T-helper 2 cell treated with Interferon-gamma antibody and Interleukin-4, amounts not matched to agents 5 μg/mL and 100 μg/mL, for 36 hours (primary cell): Measurements from ENCODE around the gene C14orf132.

ENCODE experiments used
- DNase-seq: peaks from one replicate; pipeline ENCODE4 v3.0.0; 2021; ENCODE audit warnings: low spot score
- H3K27ac Mint-ChIP-seq: one replicate; pipeline ENCODE4 v1.8.0; 2021; ENCODE audit warnings: mild to moderate bottlenecking, mixed read lengths
- H3K27me3 Mint-ChIP-seq: one replicate; pipeline ENCODE4 v1.8.0; 2021; ENCODE audit warnings: low read depth, mixed read lengths
- H3K36me3 Mint-ChIP-seq: one replicate; pipeline ENCODE4 v1.8.0; 2021; ENCODE audit warnings: low read depth, mixed read lengths
- H3K4me1 Mint-ChIP-seq: one replicate; pipeline ENCODE4 v1.8.0; 2021; ENCODE audit warnings: low read depth, mixed read lengths
- H3K4me3 Mint-ChIP-seq: one replicate; pipeline ENCODE4 v1.8.0; 2022; ENCODE audit warnings: mild to moderate bottlenecking, moderate library complexity, mixed read lengths
- H3K9me3 Mint-ChIP-seq: one replicate; pipeline ENCODE4 v1.8.0; 2021; ENCODE audit warnings: mixed read lengths

C14orf132 gene

DNA sequence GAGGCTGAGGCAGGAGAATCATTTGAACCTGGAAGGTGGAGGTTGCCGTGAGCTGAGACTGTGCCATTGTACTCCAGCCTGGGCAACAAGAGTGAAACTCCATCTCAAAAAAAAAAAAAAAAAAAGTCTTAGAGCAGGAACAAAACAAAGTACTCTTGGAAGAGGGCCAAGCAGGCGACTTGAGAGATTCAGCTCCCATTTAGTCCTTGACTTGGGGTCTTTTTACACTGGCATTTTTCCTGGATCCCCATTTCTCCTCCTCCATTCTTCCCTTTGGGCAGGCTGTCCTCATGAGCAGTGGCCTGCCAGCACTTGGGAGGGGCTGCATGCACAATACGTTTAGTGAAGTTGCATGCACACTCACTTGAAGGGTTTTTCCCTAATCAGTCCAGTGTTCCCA lies 72.9 kb downstream of the C14orf132 start:
- Mint-ChIP-seq H3K9me3 (peaks cover 7% of the 10 kb centered on the region), H3K4me3 (no peak overlapping the region), H3K27me3 (no peaks in the 10 kb centered on the region), H3K27ac (no peak overlapping the region), H3K4me1 (peaks cover 2% of the 10 kb centered on the region), H3K36me3 (no peaks in the 10 kb centered on the region)
- no peak for DNase-seq

DNA sequence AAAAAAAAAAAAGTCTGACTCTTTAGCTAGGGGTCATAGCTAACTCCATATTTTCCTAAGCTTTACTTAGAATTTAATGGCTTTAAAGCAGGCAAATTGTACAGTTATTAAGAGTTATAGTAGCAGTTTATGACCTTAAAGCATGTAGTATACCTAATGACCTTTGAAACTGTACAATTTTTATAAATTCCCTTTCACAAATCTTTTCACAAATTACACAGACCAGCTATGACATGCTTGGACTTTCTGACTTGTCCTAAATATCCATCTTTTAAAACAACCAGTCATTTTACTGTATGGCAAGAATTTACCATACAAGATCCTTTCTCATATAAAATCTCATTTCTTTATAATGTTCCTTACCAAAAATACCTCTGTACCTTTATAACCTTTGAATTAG lies 74.8 kb downstream of the C14orf132 start:
- Mint-ChIP-seq H3K4me3 (no peak overlapping the region), H3K4me1 (peaks cover 3% of the 10 kb centered on the region), H3K9me3 (peaks cover 7% of the 10 kb centered on the region), H3K27me3 (no peaks in the 10 kb centered on the region), H3K27ac (no peak overlapping the region), H3K36me3 (no peaks in the 10 kb centered on the region)
- no peak for DNase-seq

DNA sequence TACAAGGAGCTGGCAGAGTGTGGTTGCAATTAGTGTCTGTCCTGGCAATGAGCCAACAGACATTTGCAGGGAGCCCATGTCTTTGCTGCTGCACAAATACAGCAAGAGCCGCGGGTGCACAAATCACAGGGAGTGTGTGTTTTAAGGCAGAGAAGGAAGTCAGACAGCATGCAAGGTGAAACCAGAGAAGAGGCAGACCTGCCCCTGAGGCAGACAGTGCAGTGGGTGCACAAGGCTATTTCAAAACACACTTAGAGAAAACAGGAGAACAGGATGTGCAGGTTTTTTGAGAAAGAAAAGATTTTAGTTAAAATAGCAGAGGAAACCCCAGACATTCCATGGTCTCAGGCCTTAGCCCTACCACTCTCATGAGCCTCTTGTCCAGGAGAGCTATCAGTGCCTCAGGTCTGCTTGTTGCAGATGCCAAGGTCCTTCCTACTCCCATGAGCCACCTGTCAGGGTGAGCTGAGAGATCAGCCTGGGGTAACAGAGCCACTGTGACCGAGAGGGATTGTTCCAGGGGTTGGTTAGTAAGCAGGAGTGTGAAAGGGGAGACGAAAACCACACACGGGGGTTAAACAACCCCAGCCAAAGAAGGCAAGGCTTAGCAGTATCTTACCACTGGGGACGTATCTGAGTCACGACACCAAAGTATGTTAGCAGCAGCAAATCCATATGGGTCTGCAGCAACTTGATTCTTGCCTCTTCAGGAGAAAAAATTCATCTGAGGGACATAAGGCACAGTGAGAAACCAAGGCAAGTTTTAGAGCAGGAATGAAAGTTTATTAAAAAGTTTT lies 78.1 kb downstream of the C14orf132 start:
- Mint-ChIP-seq H3K27ac (peak overlapping the region; percentile 13), H3K27me3 (no peaks in the 10 kb centered on the region), H3K36me3 (no peaks in the 10 kb centered on the region), H3K4me1 (peaks cover 3% of the 10 kb centered on the region), H3K9me3 (peaks cover 7% of the 10 kb centered on the region), H3K4me3 (no peak overlapping the region)
- DNase-seq: no peak

DNA sequence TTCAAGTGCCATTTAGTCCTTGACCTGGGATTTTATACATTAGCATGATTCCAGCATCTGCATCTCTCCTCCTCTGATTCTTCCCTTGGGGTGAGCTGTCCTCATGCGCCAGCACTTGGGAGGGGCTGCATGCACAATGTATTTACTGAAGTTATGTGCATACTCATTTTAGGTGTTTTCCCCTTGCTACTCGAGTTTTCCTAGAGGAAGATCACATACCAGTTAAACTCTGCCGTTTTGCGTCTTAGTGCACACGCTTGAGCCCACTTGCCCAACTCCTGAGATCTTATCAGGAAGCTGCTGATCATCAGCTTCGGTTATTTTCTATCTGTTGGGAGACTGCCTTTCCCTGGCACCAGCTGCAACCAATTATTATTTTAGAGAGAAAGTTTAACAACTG lies 78.8 kb downstream of the C14orf132 start:
- peaks cover 7% of the 10 kb centered on the region for H3K9me3 Mint-ChIP-seq
- no peak overlapping the region for H3K27ac Mint-ChIP-seq
- no peaks in the 10 kb centered on the region for H3K36me3 Mint-ChIP-seq
- no peak overlapping the region for H3K4me3 Mint-ChIP-seq
- no peaks in the 10 kb centered on the region for H3K27me3 Mint-ChIP-seq
- H3K4me1 Mint-ChIP-seq: peaks cover 4% of the 10 kb centered on the region
- no peak for DNase-seq

DNA sequence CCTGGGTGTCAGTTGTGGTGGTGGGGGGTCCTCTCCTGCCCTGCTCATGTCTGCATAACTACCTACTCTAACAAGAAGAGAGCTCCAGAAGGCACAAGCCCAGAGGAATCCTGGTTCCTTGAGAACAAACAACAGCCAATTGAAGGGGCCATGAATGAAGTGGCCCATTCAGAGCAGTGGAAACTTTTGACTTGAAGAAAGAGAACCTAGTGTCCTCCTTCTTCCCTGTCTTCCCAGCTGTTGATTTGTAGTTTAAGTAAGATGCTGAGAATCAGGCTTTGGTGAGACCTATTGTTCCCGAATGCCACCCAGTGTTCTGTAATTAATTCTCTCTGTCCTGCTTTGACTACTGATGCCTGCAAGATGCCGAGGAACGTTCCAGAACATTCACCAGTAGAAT lies 79.2 kb downstream of the C14orf132 start:
- H3K27me3 Mint-ChIP-seq: no peaks in the 10 kb centered on the region
- H3K4me3 Mint-ChIP-seq: no peak overlapping the region
- DNase-seq: no peak
- no peak overlapping the region for H3K27ac Mint-ChIP-seq
- H3K9me3 Mint-ChIP-seq: peaks cover 7% of the 10 kb centered on the region
- no peaks in the 10 kb centered on the region for H3K36me3 Mint-ChIP-seq
- H3K4me1 Mint-ChIP-seq: peaks cover 8% of the 10 kb centered on the region

DNA sequence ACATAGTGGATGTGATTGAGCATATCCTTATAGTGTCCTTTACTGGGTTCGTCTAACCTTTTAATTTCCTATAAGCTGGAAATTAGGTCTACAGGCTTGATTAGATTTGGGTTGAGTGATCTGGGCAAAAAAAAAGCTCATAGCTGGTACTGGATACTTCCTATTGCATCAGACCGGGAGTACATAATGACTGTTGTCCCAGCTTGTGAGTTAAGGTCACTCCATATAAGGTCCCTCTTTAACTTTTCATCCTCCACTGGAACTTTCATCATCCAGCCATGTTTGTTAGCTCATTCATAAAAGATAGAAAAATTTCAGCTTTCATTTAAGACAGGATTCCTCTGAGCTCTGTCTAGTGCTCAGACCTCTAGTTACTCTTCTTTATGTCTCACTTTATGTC lies 80.8 kb downstream of the C14orf132 start:
- Mint-ChIP-seq H3K27ac (no peak overlapping the region), H3K4me3 (no peak overlapping the region), H3K36me3 (no peaks in the 10 kb centered on the region), H3K9me3 (no peaks in the 10 kb centered on the region), H3K27me3 (no peaks in the 10 kb centered on the region), H3K4me1 (peaks cover 11% of the 10 kb centered on the region)
- no peak for DNase-seq

DNA sequence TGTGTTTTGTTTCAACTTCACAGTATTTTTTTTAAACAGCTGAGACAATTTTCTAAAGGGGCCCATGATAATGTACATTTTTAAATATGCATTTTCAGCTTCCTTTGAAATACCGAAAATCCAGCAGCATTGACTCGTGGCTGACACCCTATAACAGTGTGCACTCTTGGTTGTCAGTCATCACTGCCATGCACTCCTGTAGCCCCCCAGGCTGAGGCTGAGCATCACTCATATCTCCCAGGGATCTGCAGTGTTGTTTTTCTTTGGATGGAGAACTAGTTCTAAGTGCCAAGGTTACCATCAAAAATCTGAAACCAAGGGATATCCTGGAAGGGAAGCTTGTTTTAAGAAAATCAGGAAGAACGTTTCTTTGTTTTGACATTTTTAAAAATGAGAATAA lies 81.2 kb downstream of the C14orf132 start:
- H3K27me3 Mint-ChIP-seq: no peaks in the 10 kb centered on the region
- no peak overlapping the region for H3K27ac Mint-ChIP-seq
- H3K4me1 Mint-ChIP-seq: peaks cover 11% of the 10 kb centered on the region
- H3K9me3 Mint-ChIP-seq: no peaks in the 10 kb centered on the region
- DNase-seq: no peak
- H3K36me3 Mint-ChIP-seq: no peaks in the 10 kb centered on the region
- no peak overlapping the region for H3K4me3 Mint-ChIP-seq

DNA sequence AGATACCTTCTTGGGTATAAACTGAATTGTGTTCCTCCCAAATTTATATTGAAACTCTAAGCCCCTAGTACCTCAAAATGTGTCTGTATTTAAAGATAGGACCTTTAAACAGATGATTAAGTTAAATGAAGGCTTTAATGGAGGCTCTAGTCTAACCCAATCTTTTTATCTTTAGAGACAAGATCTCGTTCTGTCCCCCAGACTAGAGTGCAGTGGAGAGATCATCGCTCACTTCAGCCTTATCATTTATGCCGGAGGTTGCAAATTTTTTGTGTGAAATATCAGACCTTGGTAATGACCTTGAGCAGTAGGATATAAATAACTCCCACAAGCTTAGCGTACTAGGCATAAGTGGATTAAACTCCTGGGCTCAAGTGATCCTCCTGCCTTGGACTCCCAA lies 81.8 kb downstream of the C14orf132 start:
- Mint-ChIP-seq H3K9me3 (no peaks in the 10 kb centered on the region), H3K4me3 (no peak overlapping the region), H3K27ac (no peak overlapping the region), H3K27me3 (no peaks in the 10 kb centered on the region), H3K36me3 (no peaks in the 10 kb centered on the region), H3K4me1 (peaks cover 16% of the 10 kb centered on the region)
- DNase-seq: no peak

DNA sequence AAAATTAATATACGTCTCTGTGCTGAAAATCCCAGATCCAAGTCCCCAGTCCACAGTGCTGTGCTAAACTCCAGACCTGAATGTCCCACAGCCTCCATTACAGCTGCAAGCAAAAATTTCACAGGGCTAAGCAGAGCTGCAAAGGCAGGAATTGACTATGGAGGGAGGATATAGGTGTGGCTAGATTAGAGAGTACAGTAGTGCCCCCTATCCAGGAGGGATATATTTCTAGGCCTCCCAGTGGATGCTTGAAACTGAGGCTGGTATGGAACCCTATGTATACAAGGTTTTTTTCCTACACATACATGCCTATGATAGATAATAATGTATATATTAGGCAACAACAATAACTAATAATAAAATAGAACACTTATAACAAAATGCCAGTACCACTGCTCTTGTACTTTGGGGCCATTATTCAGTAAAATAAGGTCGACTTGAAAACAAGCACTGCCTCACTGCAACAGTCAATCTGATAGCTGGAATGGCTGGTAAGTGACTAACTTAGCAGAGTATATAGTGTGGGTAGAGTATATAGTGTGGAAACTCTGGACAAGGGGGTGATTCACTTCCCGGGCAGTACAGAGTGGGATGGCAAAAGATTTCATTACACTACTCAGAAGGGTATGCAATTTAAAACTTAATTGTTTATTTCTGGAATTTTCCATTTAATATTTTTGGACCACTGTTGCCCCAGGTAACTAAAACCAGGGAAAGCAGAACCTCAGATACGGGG lies 82.7 kb downstream of the C14orf132 start:
- Mint-ChIP-seq H3K9me3 (no peaks in the 10 kb centered on the region), H3K27ac (no peak overlapping the region)

DNA sequence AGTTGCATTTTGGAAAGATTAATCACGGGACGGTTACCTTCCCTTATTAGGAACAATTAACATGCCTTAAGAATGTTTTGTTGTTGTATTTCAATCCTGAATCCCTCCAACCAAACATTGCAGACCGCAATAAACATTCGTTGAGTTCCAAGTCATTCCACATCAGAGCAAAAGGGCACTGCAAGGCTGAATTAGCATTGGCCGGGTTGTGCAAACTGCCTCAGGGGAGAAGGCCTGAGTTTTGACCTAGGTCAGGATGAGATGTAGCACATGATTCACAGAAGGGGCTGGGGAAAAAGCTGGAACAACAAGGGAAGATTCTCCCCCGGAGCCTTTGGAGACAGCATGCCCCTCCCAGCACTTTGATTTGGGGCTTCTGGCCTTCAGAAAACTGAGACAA lies 83.3 kb downstream of the C14orf132 start:
- DNase-seq: no peak
- Mint-ChIP-seq H3K27me3 (peaks cover 2% of the 10 kb centered on the region), H3K4me1 (peaks cover 24% of the 10 kb centered on the region), H3K4me3 (no peak overlapping the region), H3K27ac (no peak overlapping the region), H3K36me3 (no peaks in the 10 kb centered on the region), H3K9me3 (no peaks in the 10 kb centered on the region)

More for the DNA sequence above, 82.7 kb downstream of the C14orf132 start:
- Mint-ChIP-seq H3K4me1 (peaks cover 25% of the 10 kb centered on the region), H3K27me3 (peaks cover 2% of the 10 kb centered on the region), H3K36me3 (no peaks in the 10 kb centered on the region), H3K4me3 (no peak overlapping the region)
- DNase-seq: no peak

DNA sequence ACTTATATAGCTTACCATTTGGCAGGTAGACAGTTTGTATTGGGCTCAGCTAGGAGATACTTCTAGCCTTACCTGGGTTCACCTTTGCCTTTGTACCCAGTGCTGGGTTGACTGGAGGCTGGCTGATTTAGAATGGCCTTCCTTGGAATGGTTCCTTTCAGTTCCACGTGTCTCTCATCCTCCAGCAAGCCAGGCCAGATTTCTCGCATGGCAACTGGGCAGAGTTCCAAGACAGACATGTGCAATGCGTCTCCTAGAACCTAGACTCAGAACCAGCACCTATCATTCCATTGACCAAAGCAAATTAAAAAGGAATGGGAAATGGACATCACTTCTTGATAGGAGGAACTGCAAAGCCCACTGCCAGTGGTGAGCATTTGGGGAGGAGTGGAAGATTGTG lies 86.4 kb downstream of the C14orf132 start:
- H3K4me1 Mint-ChIP-seq: peaks cover 24% of the 10 kb centered on the region
- no peak overlapping the region for H3K4me3 Mint-ChIP-seq
- H3K27me3 Mint-ChIP-seq: peaks cover 5% of the 10 kb centered on the region

DNA sequence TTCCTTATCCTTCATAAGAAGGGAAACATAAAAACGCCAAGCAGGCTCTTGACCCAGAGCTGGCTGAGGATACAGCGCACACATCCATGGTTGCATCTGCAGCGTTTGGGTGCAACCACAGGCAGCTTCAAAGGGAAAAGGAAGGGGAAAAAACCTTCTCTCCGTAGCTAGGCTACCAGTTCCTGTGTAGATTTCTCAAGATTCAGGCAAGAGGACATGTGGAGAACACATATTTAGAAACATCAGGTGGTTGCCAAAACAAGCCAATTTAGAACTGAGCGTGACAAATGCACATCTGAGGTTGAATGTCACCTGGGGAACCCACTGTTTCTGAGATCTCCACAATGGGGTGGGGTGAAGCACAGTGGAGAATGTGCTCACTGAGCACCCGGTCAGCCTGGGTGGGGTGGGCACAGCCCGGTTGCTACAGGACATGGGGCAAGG lies 87.2 kb downstream of the C14orf132 start:
- H3K4me3 Mint-ChIP-seq: peak overlapping the region; percentile 38
- H3K4me1 Mint-ChIP-seq: peaks cover 24% of the 10 kb centered on the region
- no peak for DNase-seq
- H3K36me3 Mint-ChIP-seq: no peaks in the 10 kb centered on the region
- H3K9me3 Mint-ChIP-seq: no peaks in the 10 kb centered on the region
- H3K27me3 Mint-ChIP-seq: peaks cover 5% of the 10 kb centered on the region
- H3K27ac Mint-ChIP-seq: peak overlapping the region; percentile 81

More for the DNA sequence above, 86.4 kb downstream of the C14orf132 start:
- DNase-seq: no peak
- H3K27ac Mint-ChIP-seq: no peak overlapping the region
- no peaks in the 10 kb centered on the region for H3K36me3 Mint-ChIP-seq
- H3K9me3 Mint-ChIP-seq: no peaks in the 10 kb centered on the region

DNA sequence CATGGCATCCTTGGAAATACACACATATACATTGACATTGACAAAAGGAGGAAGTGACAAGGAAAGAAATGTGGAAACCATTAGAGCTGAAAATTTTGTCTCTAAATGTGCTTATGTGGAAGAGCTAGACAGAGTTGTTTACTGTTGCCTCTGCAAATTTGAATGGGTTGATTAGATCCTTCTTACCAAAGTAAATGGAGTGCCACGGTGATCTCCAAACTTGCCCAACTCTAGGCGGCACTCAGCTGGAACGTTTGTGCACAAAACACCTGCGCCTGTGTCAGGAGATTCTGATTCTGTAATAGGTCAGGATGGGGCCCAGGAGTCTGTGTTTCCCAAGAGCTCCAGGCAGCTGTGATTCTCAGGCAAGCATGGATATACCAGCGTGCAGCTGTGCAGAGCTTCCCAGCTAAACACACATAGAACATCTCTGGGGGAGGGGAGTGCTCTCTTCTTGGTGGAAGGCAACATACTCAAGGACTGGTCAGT lies 87.7 kb downstream of the C14orf132 start:
- peaks cover 5% of the 10 kb centered on the region for H3K27me3 Mint-ChIP-seq
- H3K4me3 Mint-ChIP-seq: peak overlapping the region; percentile 38
- H3K27ac Mint-ChIP-seq: peak overlapping the region; percentile 81
- no peaks in the 10 kb centered on the region for H3K9me3 Mint-ChIP-seq
- H3K36me3 Mint-ChIP-seq: no peaks in the 10 kb centered on the region
- H3K4me1 Mint-ChIP-seq: peaks cover 24% of the 10 kb centered on the region
- DNase-seq: no peak

DNA sequence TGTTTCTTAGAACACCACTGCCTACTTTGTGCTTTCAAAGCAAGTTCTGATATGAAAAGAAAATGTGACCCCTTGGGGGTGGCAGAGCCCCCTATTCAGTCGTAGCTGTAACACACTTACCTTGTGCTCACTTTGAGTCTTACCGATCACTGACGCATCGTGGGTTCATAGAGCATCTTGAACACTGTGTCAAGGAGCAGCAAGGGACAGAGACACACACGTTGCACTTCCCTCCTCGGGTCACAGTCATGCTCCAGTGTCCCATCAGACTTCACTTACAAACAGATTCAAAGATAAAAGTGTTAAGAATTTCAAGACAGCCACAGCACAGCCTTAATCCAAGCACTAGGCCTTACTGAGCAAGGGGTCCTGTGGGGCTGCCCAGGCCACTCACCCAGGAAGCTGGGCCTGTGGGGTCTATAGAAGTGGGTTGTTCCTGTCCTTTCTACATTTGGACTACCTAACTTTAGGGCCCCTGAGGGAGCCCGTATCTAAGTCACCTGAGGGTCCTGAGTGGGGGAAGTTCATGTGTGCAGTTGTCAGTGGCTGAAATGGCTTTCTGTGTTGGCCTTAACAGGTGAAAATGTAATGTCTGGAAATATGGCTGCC lies 90.1 kb downstream of the C14orf132 start:
- no peak overlapping the region for H3K4me3 Mint-ChIP-seq
- peaks cover 15% of the 10 kb centered on the region for H3K4me1 Mint-ChIP-seq
- no peaks in the 10 kb centered on the region for H3K9me3 Mint-ChIP-seq
- DNase-seq: no peak
- H3K27ac Mint-ChIP-seq: no peak overlapping the region
- H3K27me3 Mint-ChIP-seq: peaks cover 5% of the 10 kb centered on the region
- no peaks in the 10 kb centered on the region for H3K36me3 Mint-ChIP-seq
